Measurements from ENCODE around the gene UROS.

UROS gene

GRCh38 chr10:125822878-125823662 lies at the start of gene UROS, which contains the start of gene BCCIP:
UROS (minus strand) TSS chr10:125823258; CDS start chr10:125816499, 6,759 bp downstream.
BCCIP (plus strand) TSS chr10:125823546; CDS start chr10:125823558, 12 bp downstream.
- TF ChIP-seq CTCF (IDR thresholded peaks at IDR 0.05; ENCODE audit: borderline replicate concordance, insufficient read depth, low read depth, low read length), result no peak
- peak within 1 kb of the TSS; percentile 96 for H3K4me3 ChIP-seq (ENCODE audit: low read depth, low read length)

GRCh38 chr10:125871338-125871737 lies 48.3 kb upstream of the UROS start:
- no peak for TF ChIP-seq CTCF (IDR thresholded peaks at IDR 0.05; ENCODE audit: borderline replicate concordance, insufficient read depth, low read depth, low read length)
- no peak overlapping the region for H3K4me3 ChIP-seq (ENCODE audit: low read depth, low read length)

GRCh38 chr10:125868372-125868975 lies 45.4 kb upstream of the UROS start:
- peak; percentile 62; the same call in 1 of the 2 replicates for TF ChIP-seq CTCF (IDR thresholded peaks at IDR 0.05; ENCODE audit: borderline replicate concordance, insufficient read depth, low read depth, low read length)
- H3K4me3 ChIP-seq (ENCODE audit: low read depth, low read length), result no peak overlapping the region

GRCh38 chr10:125866421-125867029 lies 43.5 kb upstream of the UROS start:
- TF ChIP-seq CTCF (IDR thresholded peaks at IDR 0.05; ENCODE audit: borderline replicate concordance, insufficient read depth, low read depth, low read length), result no peak
- H3K4me3 ChIP-seq (ENCODE audit: low read depth, low read length), result no peak overlapping the region

GRCh38 chr10:125865120-125865519 lies 42.1 kb upstream of the UROS start:
- H3K4me3 ChIP-seq (ENCODE audit: low read depth, low read length), result no peak overlapping the region
- no peak for TF ChIP-seq CTCF (IDR thresholded peaks at IDR 0.05; ENCODE audit: borderline replicate concordance, insufficient read depth, low read depth, low read length)

GRCh38 chr10:125859128-125859817 lies 36.2 kb upstream of the UROS start:
- H3K4me3 ChIP-seq (ENCODE audit: low read depth, low read length), result no peak overlapping the region
- no peak for TF ChIP-seq CTCF (IDR thresholded peaks at IDR 0.05; ENCODE audit: borderline replicate concordance, insufficient read depth, low read depth, low read length)

All from GM12875 (cell line).